CD14-positive monocyte (primary cell): Measurements from ENCODE around the gene FOXP1. TPM values are rescaled to one million over a fixed set of nuclear protein-coding genes. Genes with fewer than 3 reads are reported as not detected.

Experiments
- DNase-seq, 3 donors: peaks; one replicate each; pipeline ENCODE4 v3.0.0-alpha.2; 2011 to 2022
- H2AFZ ChIP-seq: 2 replicates; pipeline ENCODE4 v1.6.0; 2012; ENCODE audit warnings: mild to moderate bottlenecking, low read depth, low read length, inconsistent platforms; ENCODE audit not compliant: insufficient read depth, poor library complexity, severe bottlenecking
- H3K27ac ChIP-seq, 2 donors: 1 replicate in 1 of 2; 2 replicates in 1 of 2; pipeline ENCODE4 v1.5.1; 2012 to 2013; ENCODE audit warnings: low read length in 2 of 2, control low read depth in 1 of 2, inconsistent platforms in 1 of 2, low read depth in 1 of 2, mild to moderate bottlenecking in 1 of 2
- H3K27me3 ChIP-seq, 2 donors: one replicate each; pipeline versions ENCODE4 v1.6.0 to v1.6.1; 2011 to 2013; ENCODE audit warnings: low read length in 2 of 2; ENCODE audit not compliant: control insufficient read depth in 2 of 2, insufficient read depth in 2 of 2
- H3K36me3 ChIP-seq, 2 donors: replicated peaks in 1 of 2; 1 replicate in 1 of 2; 2 replicates in 1 of 2; pipeline versions ENCODE4 v1.5.1 to v1.6.1; 2012 to 2013; ENCODE audit warnings: low read length in 2 of 2, control low read depth in 1 of 2, inconsistent platforms in 1 of 2, mild to moderate bottlenecking in 1 of 2; ENCODE audit not compliant: insufficient read depth in 2 of 2, control insufficient read depth in 1 of 2
- H3K4me1 ChIP-seq, 2 donors: 1 replicate in 1 of 2; 2 replicates in 1 of 2; pipeline versions ENCODE4 v1.5.1 to v1.6.1; 2012 to 2013; ENCODE audit warnings: low read length in 2 of 2, control low read depth in 1 of 2, inconsistent platforms in 1 of 2, mild to moderate bottlenecking in 1 of 2, moderate library complexity in 1 of 2; ENCODE audit not compliant: insufficient read depth in 2 of 2, control insufficient read depth in 1 of 2
- H3K4me2 ChIP-seq: replicated peaks from 2 replicates; pipeline ENCODE3; 2012; ENCODE audit warnings: low read length, moderate library complexity, mild to moderate bottlenecking; ENCODE audit not compliant: poor library complexity, severe bottlenecking; ENCODE audit errors: extremely low read depth
- H3K4me3 ChIP-seq, 3 experiments: fragments of 200-600 bp in 1 of 3; sonication (generic) in 1 of 3; replicated peaks in 1 of 3; 1 replicate in 2 of 3; 2 replicates in 1 of 3; pipeline ENCODE4 v1.5.1; 2011 to 2013; ENCODE audit warnings: low read length in 3 of 3, mild to moderate bottlenecking in 3 of 3, control low read depth in 2 of 3, low read depth in 2 of 3, inconsistent platforms in 1 of 3, moderate library complexity in 1 of 3
- H3K79me2 ChIP-seq: 2 replicates; pipeline ENCODE4 v1.6.0; 2012; ENCODE audit warnings: mild to moderate bottlenecking, control low read depth, inconsistent platforms, low read length, moderate library complexity; ENCODE audit not compliant: insufficient read depth
- H3K9ac ChIP-seq: 2 replicates; pipeline ENCODE4 v1.6.0; 2017; ENCODE audit warnings: low read length, mild to moderate bottlenecking; ENCODE audit not compliant: insufficient read depth, poor library complexity, severe bottlenecking
- H3K9me3 ChIP-seq, 2 donors: replicated peaks in 1 of 2; 1 replicate in 1 of 2; 2 replicates in 1 of 2; pipeline versions ENCODE4 v1.5.1 to v1.6.1; 2012 to 2013; ENCODE audit warnings: low read length in 2 of 2, control low read depth in 1 of 2; ENCODE audit not compliant: control insufficient read depth in 1 of 2, insufficient read depth in 1 of 2
- H4K20me1 ChIP-seq: 2 replicates; pipeline ENCODE4 v1.6.0; 2012; ENCODE audit warnings: mild to moderate bottlenecking, low read length, control low read depth, moderate library complexity; ENCODE audit not compliant: insufficient read depth
- H3K27ac Mint-ChIP-seq, 7 donors: one replicate each; pipeline ENCODE4 v1.8.0; 2020; ENCODE audit warnings: mild to moderate bottlenecking in 7 of 7, mixed read lengths in 7 of 7, moderate library complexity in 6 of 7, inconsistent platforms in 2 of 7
- H3K27me3 Mint-ChIP-seq, 3 donors: one replicate each; pipeline ENCODE4 v1.8.0; 2021 to 2022; ENCODE audit warnings: low read depth in 3 of 3, mild to moderate bottlenecking in 3 of 3, mixed read lengths in 3 of 3, moderate library complexity in 3 of 3, inconsistent platforms in 1 of 3
- H3K36me3 Mint-ChIP-seq, 2 donors: one replicate each; pipeline ENCODE4 v1.8.0; 2020; ENCODE audit warnings: mixed read lengths in 2 of 2, inconsistent platforms in 1 of 2, mild to moderate bottlenecking in 1 of 2
- H3K4me1 Mint-ChIP-seq: one replicate; pipeline ENCODE4 v1.8.0; 2020; ENCODE audit warnings: mild to moderate bottlenecking, mixed read lengths
- H3K4me3 Mint-ChIP-seq, 2 donors: one replicate each; pipeline ENCODE4 v1.8.0; 2020; ENCODE audit warnings: mild to moderate bottlenecking in 2 of 2, mixed read lengths in 2 of 2, moderate library complexity in 1 of 2
- H3K9me3 Mint-ChIP-seq, 7 donors: one replicate each; pipeline ENCODE4 v1.8.0; 2020 to 2022; ENCODE audit warnings: mixed read lengths in 7 of 7, mild to moderate bottlenecking in 6 of 7, moderate library complexity in 6 of 7, inconsistent platforms in 2 of 7
- WGBS: methylation state at CpG from one replicate; pipeline ENCODE4 v1.1.5; 2013; ENCODE audit warnings: missing lambda C conversion rate; ENCODE audit not compliant: insufficient coverage; 5-methylcytosine and 5-hydroxymethylcytosine counted together
- intact Hi-C, 2 donors: fragments of 100-400 bp; cut with micrococcal nuclease; formaldehyde crosslinking; loops; one replicate each; pipeline versions ENCODE4 v1.15.0 to v1.15.1; 2023
- polyA plus RNA-seq, 3 donors: library from polyadenylated mRNA; depleted of rRNA in 1 of 3; unstranded in 2 of 3; stranded (reverse) in 1 of 3; fragments of 300-500 nt in 2 of 3; fragments of >200 nt in 1 of 3; fragmentation: Illumina TruSeq in 2 of 3; gene quantifications; 1 replicate in 2 of 3; 2 replicates in 1 of 3; pipeline ENCODE4 v1.2.3, GENCODE V29; 2012 to 2021
- TF ChIP-seq, protein P1 (sequence below): fragments of 200-600 bp; IDR thresholded peaks from one replicate; pipeline ENCODE4 v1.8.0; 2022; ENCODE audit warnings: antibody characterized with exemption, mild to moderate bottlenecking

FOXP1 gene
- polyA plus RNA-seq, 3 donors, result 25.7 to 42.6 (median 27.8) TPM

DNA sequence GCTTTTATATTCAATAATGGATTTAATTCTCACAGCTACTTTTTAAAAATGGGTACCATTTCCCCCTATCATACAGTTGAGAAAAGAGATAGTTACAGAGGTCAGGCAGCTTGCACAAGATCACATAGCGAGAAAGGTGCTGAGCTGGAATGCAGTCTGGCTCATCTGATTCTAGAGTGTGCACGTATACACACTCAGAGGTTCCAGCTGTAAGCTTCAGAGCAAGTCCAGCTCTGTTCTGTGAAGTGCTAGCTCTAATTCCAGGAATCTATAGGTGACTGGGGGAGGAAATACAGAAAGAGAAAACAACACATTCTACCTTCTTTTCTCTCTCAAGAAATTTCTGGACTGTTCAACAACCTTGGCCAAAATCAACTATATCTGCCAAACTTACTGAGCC is 318.7 kb downstream of the FOXP1 start:
- no peaks in the 10 kb centered on the region for H3K27me3 Mint-ChIP-seq
- peaks cover 4% of the 10 kb centered on the region for H3K79me2 ChIP-seq
- TF ChIP-seq, protein P1, sequence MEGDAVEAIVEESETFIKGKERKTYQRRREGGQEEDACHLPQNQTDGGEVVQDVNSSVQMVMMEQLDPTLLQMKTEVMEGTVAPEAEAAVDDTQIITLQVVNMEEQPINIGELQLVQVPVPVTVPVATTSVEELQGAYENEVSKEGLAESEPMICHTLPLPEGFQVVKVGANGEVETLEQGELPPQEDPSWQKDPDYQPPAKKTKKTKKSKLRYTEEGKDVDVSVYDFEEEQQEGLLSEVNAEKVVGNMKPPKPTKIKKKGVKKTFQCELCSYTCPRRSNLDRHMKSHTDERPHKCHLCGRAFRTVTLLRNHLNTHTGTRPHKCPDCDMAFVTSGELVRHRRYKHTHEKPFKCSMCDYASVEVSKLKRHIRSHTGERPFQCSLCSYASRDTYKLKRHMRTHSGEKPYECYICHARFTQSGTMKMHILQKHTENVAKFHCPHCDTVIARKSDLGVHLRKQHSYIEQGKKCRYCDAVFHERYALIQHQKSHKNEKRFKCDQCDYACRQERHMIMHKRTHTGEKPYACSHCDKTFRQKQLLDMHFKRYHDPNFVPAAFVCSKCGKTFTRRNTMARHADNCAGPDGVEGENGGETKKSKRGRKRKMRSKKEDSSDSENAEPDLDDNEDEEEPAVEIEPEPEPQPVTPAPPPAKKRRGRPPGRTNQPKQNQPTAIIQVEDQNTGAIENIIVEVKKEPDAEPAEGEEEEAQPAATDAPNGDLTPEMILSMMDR, result no peak
- H3K36me3 ChIP-seq, result peaks cover 2 to 17% of the 10 kb centered on the region in 2 donors
- peaks cover 24 to 25% of the 10 kb centered on the region in 2 donors for H3K36me3 Mint-ChIP-seq
- DNase-seq, result no peak
- WGBS, result 100% methylated on average over 1 of the region's 2 CpGs
- H3K9me3 Mint-ChIP-seq, result no peaks in the 10 kb centered on the region
- H3K4me1 ChIP-seq, result no peaks in the 10 kb centered on the region
- no peak overlapping the region for H3K4me3 ChIP-seq
- no peak overlapping the region for H3K4me2 ChIP-seq
- peaks cover 60% of the 10 kb centered on the region for H4K20me1 ChIP-seq
- no peaks in the 10 kb centered on the region for H3K27me3 ChIP-seq
- no peak overlapping the region for H3K27ac ChIP-seq
- no peak overlapping the region for H3K27ac Mint-ChIP-seq
- H3K4me3 Mint-ChIP-seq, result no peak overlapping the region
- intact Hi-C loops, result no loop called here
- H3K4me1 Mint-ChIP-seq, result no peaks in the 10 kb centered on the region
- no peak overlapping the region for H3K9ac ChIP-seq
- no peaks in the 10 kb centered on the region for H3K9me3 ChIP-seq
- no peak overlapping the region for H2AFZ ChIP-seq

DNA sequence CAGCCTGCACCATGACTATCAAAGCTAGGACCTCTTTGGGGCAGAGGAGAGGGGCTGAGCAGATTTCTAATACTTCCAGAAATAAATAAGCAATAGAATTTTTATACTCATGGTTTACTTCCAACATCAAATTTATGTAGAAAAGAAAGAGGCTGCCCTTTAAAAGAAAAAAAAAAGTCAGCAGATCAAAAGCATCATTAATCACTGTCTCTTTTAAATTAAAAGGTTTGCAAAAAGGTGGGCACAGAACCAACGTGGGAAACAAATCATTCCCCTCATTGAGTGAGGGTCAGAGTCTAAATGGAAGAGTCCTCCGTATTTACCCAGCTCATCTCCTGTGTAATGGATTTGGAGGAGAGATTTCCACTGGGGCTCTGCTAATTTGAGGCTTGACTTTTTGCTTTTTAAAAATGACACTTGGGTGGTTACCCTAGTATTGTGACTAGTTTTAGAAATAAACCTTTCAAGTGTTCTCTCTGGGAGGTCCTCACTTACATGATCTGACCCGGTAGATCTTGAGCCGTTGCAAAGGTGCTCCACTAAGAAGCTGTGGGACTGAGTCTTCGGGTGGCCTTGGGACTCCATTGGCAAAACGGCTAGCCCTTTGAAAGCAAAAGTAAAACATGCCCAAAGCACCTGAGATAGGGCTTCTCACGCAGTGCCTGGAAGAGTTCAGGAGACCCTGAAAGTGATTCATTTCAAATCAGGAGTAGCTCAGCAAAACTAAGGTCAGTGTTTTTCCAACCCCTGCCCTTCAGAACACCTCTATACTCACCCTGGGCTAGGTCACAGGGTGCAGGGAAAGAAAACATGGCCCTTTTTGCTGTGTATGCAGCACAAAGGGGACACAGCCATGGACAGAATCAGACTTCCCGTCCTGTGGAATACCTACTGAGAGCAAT is 320.9 kb downstream of the FOXP1 start:
- H4K20me1 ChIP-seq, result peaks cover 64% of the 10 kb centered on the region
- no peak overlapping the region for H3K9ac ChIP-seq
- no peaks in the 10 kb centered on the region for H3K27me3 ChIP-seq
- no peak overlapping the region for H2AFZ ChIP-seq
- Mint-ChIP-seq H3K27me3 (peaks cover 0 to 2% (median 0%) of the 10 kb centered on the region in 3 donors), H3K27ac (peak overlapping the region in 2 of 7 donors; percentile 23 to 62), H3K4me1 (peaks cover 2% of the 10 kb centered on the region), H3K4me3 (no peak overlapping the region), H3K36me3 (peaks cover 22 to 24% of the 10 kb centered on the region in 2 donors), H3K9me3 (no peaks in the 10 kb centered on the region)
- WGBS, result 96% methylated on average over 5 of the region's 8 CpGs
- H3K4me3 ChIP-seq, result no peak overlapping the region
- peaks cover 6% of the 10 kb centered on the region for H3K79me2 ChIP-seq
- DNase-seq, result no peak
- H3K4me2 ChIP-seq, result no peak overlapping the region
- no peaks in the 10 kb centered on the region for H3K4me1 ChIP-seq
- H3K36me3 ChIP-seq, result peaks cover 2 to 17% of the 10 kb centered on the region in 2 donors
- no peaks in the 10 kb centered on the region for H3K9me3 ChIP-seq
- intact Hi-C loops, result no loop called here
- TF ChIP-seq, protein P1, result no peak
- peak overlapping the region in 1 of 2 donors; percentile 31 for H3K27ac ChIP-seq
